IMR-90 (cell line): ENCODE data around the gene CD209. TPM values are rescaled to one million over a fixed set of nuclear protein-coding genes. Genes with fewer than 3 reads are reported as not detected.

Source experiments
- ATAC-seq: fragments of 200-7000 bp; cut with Tn5 transposase; 2 replicates; pipeline ENCODE4 v1.9.1; 2020; ENCODE audit warnings: low read depth, mild to moderate bottlenecking, moderate library complexity
- BruUV-seq: library from RNA; stranded (reverse); fragments of 400-500 nt; replicated peaks from 2 replicates; lab custom pipeline; 2021; lab: Mats Ljungman, UMichigan
- CTCF ChIA-PET: fragments of 300-600 bp; formaldehyde crosslinking; extraction: SDS; loops from one replicate; lab custom pipeline; 2021; ENCODE audit warnings: antibody characterized with exemption; lab: Yijun Ruan, JAX
- POLR2A ChIA-PET: fragments of 300-600 bp; sonication (Branson Sonifier 250); formaldehyde crosslinking; loops from one replicate; lab custom pipeline; 2022; ENCODE audit warnings: antibody characterized with exemption; ENCODE audit not compliant: unreplicated experiment; lab: Charles Lee
- DNase-seq: peaks from one replicate; pipeline ENCODE4 v3.0.0; 2013
- H2AFZ ChIP-seq: replicated peaks from 2 replicates; pipeline ENCODE3; 2013; ENCODE audit warnings: low read length, mild to moderate bottlenecking; ENCODE audit not compliant: poor library complexity
- H2AK5ac ChIP-seq: 2 replicates; pipeline ENCODE4 v1.6.1; 2013; ENCODE audit warnings: low read depth, low read length, inconsistent platforms
- H2AK9ac ChIP-seq: replicated peaks from 2 replicates; pipeline ENCODE3; 2013; ENCODE audit warnings: mild to moderate bottlenecking, low read depth, low read length, moderate library complexity; ENCODE audit not compliant: poor library complexity
- H2BK120ac ChIP-seq: 2 replicates; pipeline ENCODE4 v1.6.1; 2013; ENCODE audit warnings: low read depth, low read length, inconsistent platforms
- H2BK15ac ChIP-seq: 3 replicates; pipeline ENCODE4 v1.6.1; 2013; ENCODE audit warnings: low read depth, low read length, inconsistent platforms
- H2BK20ac ChIP-seq: 2 replicates; pipeline ENCODE4 v1.6.1; 2013; ENCODE audit warnings: low read depth, mild to moderate bottlenecking, inconsistent platforms, low read length, moderate library complexity
- H2BK5ac ChIP-seq: 2 replicates; pipeline ENCODE4 v1.6.1; 2013; ENCODE audit warnings: mild to moderate bottlenecking, low read depth, low read length, inconsistent platforms; ENCODE audit not compliant: poor library complexity, severe bottlenecking
- H3K14ac ChIP-seq: replicated peaks from 2 replicates; pipeline ENCODE4 v1.6.1; 2013; ENCODE audit warnings: low read depth, low read length, inconsistent platforms
- H3K18ac ChIP-seq: 2 replicates; pipeline ENCODE4 v1.6.1; 2013; ENCODE audit warnings: low read depth, low read length, control low read depth
- H3K23ac ChIP-seq: 2 replicates; pipeline ENCODE4 v1.6.1; 2013; ENCODE audit warnings: low read depth, low read length, inconsistent platforms
- H3K27ac ChIP-seq: 2 replicates; pipeline ENCODE4 v1.5.1; 2013; ENCODE audit warnings: mild to moderate bottlenecking, control low read depth, low read length; ENCODE audit not compliant: insufficient read depth
- H3K27me3 ChIP-seq: 2 replicates; pipeline ENCODE4 v1.6.1; 2013; ENCODE audit warnings: low read length; ENCODE audit not compliant: control insufficient read depth, insufficient read depth
- H3K36me3 ChIP-seq: 2 replicates; pipeline ENCODE4 v1.6.1; 2013; ENCODE audit warnings: low read length, mixed read lengths; ENCODE audit not compliant: control insufficient read depth, insufficient read depth
- H3K4ac ChIP-seq: 2 replicates; pipeline ENCODE4 v1.6.1; 2013; ENCODE audit warnings: low read depth, low read length, inconsistent platforms
- H3K4me1 ChIP-seq: 2 replicates; pipeline ENCODE4 v1.6.1; 2013; ENCODE audit warnings: low read length, mixed read lengths; ENCODE audit not compliant: control insufficient read depth, insufficient read depth
- H3K4me2 ChIP-seq: 2 replicates; pipeline ENCODE4 v1.6.1; 2013; ENCODE audit warnings: low read depth, mild to moderate bottlenecking, control low read depth, low read length, moderate library complexity
- H3K4me3 ChIP-seq: 2 replicates; pipeline ENCODE4 v1.5.1; 2013; ENCODE audit warnings: low read depth, mild to moderate bottlenecking, control low read depth, low read length, moderate library complexity; ENCODE audit not compliant: insufficient read depth
- H3K56ac ChIP-seq: 2 replicates; pipeline ENCODE4 v1.6.1; 2013; ENCODE audit warnings: low read length, inconsistent platforms; ENCODE audit not compliant: insufficient read depth; ENCODE audit errors: extremely low read depth
- H3K79me1 ChIP-seq, 2 experiments: 2 replicates each; pipeline ENCODE4 v1.6.1; 2013; ENCODE audit warnings: low read length in 2 of 2, inconsistent platforms in 1 of 2, low read depth in 1 of 2
- H3K9ac ChIP-seq: 2 replicates; pipeline ENCODE4 v1.6.1; 2013; ENCODE audit warnings: low read depth, low read length, control low read depth
- H3K9me1 ChIP-seq: 2 replicates; pipeline ENCODE4 v1.6.1; 2013; ENCODE audit warnings: low read length, inconsistent platforms; ENCODE audit not compliant: insufficient read depth
- H3K9me3 ChIP-seq: 2 replicates; pipeline ENCODE4 v1.6.1; 2013; ENCODE audit warnings: low read length; ENCODE audit not compliant: control insufficient read depth, insufficient read depth
- H4K20me1 ChIP-seq: 2 replicates; pipeline ENCODE4 v1.6.1; 2013; ENCODE audit warnings: low read length, inconsistent platforms; ENCODE audit not compliant: insufficient read depth
- H4K5ac ChIP-seq: 2 replicates; pipeline ENCODE4 v1.6.1; 2013; ENCODE audit warnings: mild to moderate bottlenecking, low read depth, low read length, control low read depth
- H4K8ac ChIP-seq, 2 experiments: 2 replicates each; pipeline ENCODE4 v1.6.1; 2013; ENCODE audit warnings: low read depth in 2 of 2, low read length in 2 of 2, control low read depth in 1 of 2, inconsistent platforms in 1 of 2
- H4K91ac ChIP-seq: 2 replicates; pipeline ENCODE4 v1.6.1; 2013; ENCODE audit warnings: low read depth, low read length, inconsistent platforms; ENCODE audit not compliant: insufficient read depth
- WGBS, 2 experiments: methylation state at CpG; one replicate each; pipeline versions ENCODE4 v1.1.5 to v1.1.7; 2013; ENCODE audit warnings: missing lambda C conversion rate in 2 of 2; ENCODE audit not compliant: insufficient read length in 1 of 2; ENCODE audit errors: extremely low coverage in 2 of 2; 5-methylcytosine and 5-hydroxymethylcytosine counted together
- dilution Hi-C: fragments of 300-500 bp; cut with HindIII; formaldehyde crosslinking; loops from one replicate; pipeline ENCODE4 v1.14.3; 2018; ENCODE audit warnings: low sequenced_read_pairs; ENCODE audit not compliant: unreplicated experiment
- in situ Hi-C: fragments of 300-500 bp; cut with MboI; formaldehyde crosslinking; loops from 3 replicates; pipeline ENCODE4 v1.14.3; 2019; ENCODE audit warnings: low sequenced_read_pairs, inconsistent platforms, mixed read lengths
- intact Hi-C: fragments of 100-400 bp; cut with micrococcal nuclease; formaldehyde crosslinking; loops from 2 replicates; pipeline ENCODE4 v1.10.0; 2022
- polyA plus RNA-seq, 3 experiments: library from polyadenylated mRNA; depleted of rRNA; stranded (reverse); fragments of >200 nt; gene quantifications; 2 replicates each; pipeline ENCODE4 v1.2.3, GENCODE V29; 2012; ENCODE audit warnings: low replicate concordance in 1 of 3
- total RNA-seq: library from RNA; depleted of rRNA; stranded (reverse); fragments of >200 nt; gene quantifications from 2 replicates; pipeline ENCODE4 v1.2.3, GENCODE V29; 2012
- TF ChIP-seq, protein P1 (sequence below): fragments of 150-350 bp; IDR thresholded peaks from 2 replicates; pipeline ENCODE4 v1.6.1; 2017; ENCODE audit warnings: mild to moderate bottlenecking, antibody characterized with exemption, low read length, low read depth
- TF ChIP-seq, protein P2 (sequence below): conservative IDR thresholded peaks from 2 replicates; pipeline ENCODE4 v1.5.1; 2012; ENCODE audit warnings: mild to moderate bottlenecking, low read depth, low read length, improper control_type of control experiment

The CD209 gene
- total and polyA plus RNA-seq, 2 of the 4 experiments (the other 2 are of a cell fraction), result not detected

DNA sequence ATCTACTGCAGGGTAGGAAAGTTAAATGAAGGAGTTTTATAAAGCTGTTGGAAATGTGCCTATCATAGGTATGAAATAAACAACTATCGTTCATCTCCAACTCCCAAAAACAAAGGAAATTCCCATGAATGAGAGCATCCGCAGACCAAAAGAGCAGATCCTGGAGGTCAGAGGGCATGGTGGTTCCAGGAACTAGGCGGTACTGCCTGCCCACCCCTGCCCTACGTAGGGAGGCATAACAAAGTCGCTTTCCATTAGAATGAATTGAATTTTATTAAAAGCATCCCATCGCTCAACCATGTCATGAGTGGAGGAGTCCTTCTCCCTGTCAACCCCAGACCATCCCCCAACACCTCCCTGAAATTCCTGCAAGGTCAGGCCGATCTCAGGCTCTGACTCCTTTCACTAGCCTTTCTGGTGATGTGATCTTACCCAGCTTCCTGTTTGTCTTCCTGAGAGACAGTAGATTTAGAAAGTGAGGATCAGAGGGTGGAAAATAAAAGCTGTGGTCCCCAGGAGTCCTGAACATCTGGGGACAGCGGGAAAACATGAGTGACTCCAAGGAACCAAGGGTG lies 15.5 kb upstream of the CD209 start, which contains the start of gene CLEC4M:
Gene CLEC4M (plus strand): TSS at position 525 of the 575 bp plus-strand sequence. CDS start 24 bp downstream, at position 549.
- H2AFZ ChIP-seq, result no peak within 1 kb of the TSS
- no peak within 1 kb of the TSS for H3K27ac ChIP-seq
- H3K4me1 ChIP-seq, result no peaks in the 10 kb centered on the region
- no TSS peak for BruUV-seq
- H4K5ac ChIP-seq, result no peak within 1 kb of the TSS
- no peak within 1 kb of the TSS for H4K8ac ChIP-seq
- POLR2A ChIA-PET, result no interaction called here
- no peak within 1 kb of the TSS for H4K91ac ChIP-seq
- H3K23ac ChIP-seq, result no peak within 1 kb of the TSS
- no peak within 1 kb of the TSS for H3K9ac ChIP-seq
- no peak within 1 kb of the TSS for H2BK15ac ChIP-seq
- H3K14ac ChIP-seq, result no peak within 1 kb of the TSS
- H3K56ac ChIP-seq, result no peak within 1 kb of the TSS
- 33% methylated on average over 1 of the region's 8 CpGs; no CpG with 5 or more reads in 1 of the 2 experiments for WGBS, 2 experiments
- no peak for DNase-seq
- no peak within 1 kb of the TSS for H3K18ac ChIP-seq
- no peak within 1 kb of the TSS for H3K4me2 ChIP-seq
- H3K9me1 ChIP-seq, result no peaks in the 10 kb centered on the region
- H3K9me3 ChIP-seq, result peaks cover 2% of the 10 kb centered on the region; the same call in 1 of the 2 replicates
- dilution Hi-C loops, result no loop called here
- in situ Hi-C loops, result no loop called here
- CTCF ChIA-PET, result no interaction called here
- intact Hi-C loops, result no loop called here
- no peak within 1 kb of the TSS for H3K4me3 ChIP-seq
- H3K4ac ChIP-seq, result no peak within 1 kb of the TSS
- H2BK5ac ChIP-seq, result no peak within 1 kb of the TSS
- H3K79me1 ChIP-seq, result no peaks in the 10 kb centered on the region
- no peaks in the 10 kb centered on the region for H4K20me1 ChIP-seq
- no peak for ATAC-seq
- H2AK9ac ChIP-seq, result no peak within 1 kb of the TSS
- H2BK120ac ChIP-seq, result no peak within 1 kb of the TSS
- H3K36me3 ChIP-seq, result no peaks in the 10 kb centered on the region
- TF ChIP-seq, protein P1, sequence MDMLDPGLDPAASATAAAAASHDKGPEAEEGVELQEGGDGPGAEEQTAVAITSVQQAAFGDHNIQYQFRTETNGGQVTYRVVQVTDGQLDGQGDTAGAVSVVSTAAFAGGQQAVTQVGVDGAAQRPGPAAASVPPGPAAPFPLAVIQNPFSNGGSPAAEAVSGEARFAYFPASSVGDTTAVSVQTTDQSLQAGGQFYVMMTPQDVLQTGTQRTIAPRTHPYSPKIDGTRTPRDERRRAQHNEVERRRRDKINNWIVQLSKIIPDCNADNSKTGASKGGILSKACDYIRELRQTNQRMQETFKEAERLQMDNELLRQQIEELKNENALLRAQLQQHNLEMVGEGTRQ, result no peak
- TF ChIP-seq, protein P2, sequence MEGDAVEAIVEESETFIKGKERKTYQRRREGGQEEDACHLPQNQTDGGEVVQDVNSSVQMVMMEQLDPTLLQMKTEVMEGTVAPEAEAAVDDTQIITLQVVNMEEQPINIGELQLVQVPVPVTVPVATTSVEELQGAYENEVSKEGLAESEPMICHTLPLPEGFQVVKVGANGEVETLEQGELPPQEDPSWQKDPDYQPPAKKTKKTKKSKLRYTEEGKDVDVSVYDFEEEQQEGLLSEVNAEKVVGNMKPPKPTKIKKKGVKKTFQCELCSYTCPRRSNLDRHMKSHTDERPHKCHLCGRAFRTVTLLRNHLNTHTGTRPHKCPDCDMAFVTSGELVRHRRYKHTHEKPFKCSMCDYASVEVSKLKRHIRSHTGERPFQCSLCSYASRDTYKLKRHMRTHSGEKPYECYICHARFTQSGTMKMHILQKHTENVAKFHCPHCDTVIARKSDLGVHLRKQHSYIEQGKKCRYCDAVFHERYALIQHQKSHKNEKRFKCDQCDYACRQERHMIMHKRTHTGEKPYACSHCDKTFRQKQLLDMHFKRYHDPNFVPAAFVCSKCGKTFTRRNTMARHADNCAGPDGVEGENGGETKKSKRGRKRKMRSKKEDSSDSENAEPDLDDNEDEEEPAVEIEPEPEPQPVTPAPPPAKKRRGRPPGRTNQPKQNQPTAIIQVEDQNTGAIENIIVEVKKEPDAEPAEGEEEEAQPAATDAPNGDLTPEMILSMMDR, result no peak
- H2AK5ac ChIP-seq, result no peak within 1 kb of the TSS
- H2BK20ac ChIP-seq, result no peak within 1 kb of the TSS
- peaks cover 5% of the 10 kb centered on the region; the same call in 1 of the 2 replicates for H3K27me3 ChIP-seq
